ENCODE results near the gene NF2.

The NF2 gene

DNA sequence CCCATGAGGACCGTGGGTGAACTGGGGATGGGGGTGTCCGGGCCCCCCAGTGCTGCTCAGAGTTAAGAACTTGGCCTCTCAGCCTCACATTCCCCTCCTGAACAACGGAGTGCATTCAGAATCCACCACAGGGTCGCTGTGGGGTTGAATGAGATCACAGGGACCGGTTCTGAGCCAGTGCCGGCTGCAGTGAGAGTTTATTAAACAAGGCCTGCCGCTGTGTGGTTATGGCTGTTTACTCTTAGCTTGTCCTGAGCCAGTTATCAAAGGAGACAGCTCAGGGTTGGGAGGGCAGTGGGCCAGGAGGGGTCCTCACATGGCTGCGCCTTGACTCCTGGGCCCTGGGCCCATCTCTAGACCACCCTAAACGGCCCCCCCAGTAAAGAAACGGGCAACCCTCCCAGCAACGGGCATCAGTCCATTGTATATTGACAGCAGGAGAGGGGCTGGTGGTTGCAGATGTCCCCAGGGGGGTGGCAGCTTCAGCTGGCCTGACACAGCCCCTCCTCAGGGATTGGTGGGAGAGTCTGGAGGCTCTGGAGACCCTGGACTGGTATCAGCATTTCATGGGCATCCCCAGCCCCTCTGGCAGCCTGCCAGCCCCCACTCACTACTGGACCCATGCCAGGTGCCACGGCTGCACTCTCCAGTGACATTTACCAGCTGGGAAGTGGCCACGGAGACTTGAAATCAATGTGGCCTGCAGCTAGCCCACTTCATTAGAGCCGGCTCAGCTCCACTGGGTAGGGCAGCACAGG is 101.3 kb downstream of the NF2 start:
- no peak for DNase-seq

DNA sequence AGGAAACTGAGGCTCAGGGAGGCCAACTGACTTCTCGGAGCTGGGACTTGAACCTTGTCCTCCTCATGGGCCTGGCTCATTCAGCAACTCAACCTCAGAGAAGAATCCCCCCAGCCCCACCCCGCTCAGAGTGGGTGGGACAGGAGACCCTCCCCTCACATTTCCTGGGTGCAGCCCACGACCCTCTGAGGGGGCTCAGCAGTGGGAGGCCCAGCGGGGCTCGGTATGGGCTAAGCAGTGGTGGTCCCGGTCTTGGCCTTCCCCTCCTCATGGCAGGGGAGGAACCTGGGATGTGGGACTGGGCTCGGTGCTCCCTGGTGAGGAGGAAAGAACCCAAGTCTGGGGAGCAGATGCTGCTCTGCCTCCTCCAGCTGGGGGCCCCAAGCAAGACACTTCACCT is 102.2 kb downstream of the NF2 start:
- DNase-seq = no peak

DNA sequence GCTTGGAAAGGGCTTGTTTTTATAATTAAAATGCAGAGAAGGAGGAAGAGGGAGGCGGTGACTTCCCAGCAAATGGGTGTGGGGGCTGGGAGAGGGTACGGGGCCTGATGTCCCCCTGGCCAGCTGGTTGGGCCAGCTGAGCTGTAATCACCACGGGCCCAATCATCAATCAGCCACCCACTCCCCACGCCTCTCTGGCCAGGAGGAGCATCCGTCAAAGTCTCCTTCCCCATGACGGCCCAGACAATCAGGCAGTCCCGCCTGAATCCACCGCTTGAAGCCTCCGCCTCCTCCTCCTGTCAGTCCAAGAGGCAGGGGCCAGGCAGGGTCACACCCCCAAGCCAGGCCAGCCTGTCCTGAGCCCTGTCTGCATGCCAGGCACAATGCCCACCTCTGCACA is 103.1 kb downstream of the NF2 start:
- no peak for DNase-seq

DNA sequence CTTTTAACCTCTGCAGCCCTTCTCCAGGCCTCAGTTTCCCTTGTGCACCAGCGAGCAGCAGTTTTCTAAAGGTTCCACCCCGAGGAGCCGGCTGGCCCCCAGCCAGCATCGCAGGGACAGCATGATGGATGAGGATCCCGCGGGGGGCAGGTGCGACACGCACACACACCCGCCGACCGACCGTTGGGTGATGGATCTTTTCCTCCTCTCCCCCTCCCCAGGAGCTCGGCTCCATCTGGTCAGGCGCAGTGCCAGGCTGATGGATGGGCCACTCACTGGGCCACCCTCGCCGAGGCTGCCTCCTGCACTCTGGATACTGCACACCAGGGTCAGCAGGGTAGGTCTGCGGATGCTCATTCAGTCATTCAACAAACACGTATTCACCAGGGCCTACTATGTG is 103.6 kb downstream of the NF2 start:
- DNase-seq = no peak

DNA sequence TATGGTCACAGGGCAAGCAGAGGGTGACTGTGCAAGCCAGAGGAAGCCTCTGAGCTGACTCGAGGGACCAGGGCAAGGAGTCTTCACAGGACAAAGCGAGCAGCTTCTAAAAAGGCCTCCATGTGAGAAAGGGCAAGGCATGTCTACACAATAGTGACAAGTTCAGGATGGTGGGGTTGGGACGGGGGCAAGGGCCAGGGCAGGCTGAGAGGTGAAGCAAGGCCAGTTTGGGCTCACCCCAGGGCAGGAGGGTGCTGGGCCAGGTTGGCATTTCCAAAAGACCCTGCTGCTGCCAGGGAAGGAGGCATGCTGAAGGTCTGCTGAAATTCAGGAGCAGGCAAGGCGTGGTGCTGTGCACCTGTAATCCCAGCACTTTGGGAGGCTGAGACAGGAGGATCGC is 104.0 kb downstream of the NF2 start:
- DNase-seq = no peak

DNA sequence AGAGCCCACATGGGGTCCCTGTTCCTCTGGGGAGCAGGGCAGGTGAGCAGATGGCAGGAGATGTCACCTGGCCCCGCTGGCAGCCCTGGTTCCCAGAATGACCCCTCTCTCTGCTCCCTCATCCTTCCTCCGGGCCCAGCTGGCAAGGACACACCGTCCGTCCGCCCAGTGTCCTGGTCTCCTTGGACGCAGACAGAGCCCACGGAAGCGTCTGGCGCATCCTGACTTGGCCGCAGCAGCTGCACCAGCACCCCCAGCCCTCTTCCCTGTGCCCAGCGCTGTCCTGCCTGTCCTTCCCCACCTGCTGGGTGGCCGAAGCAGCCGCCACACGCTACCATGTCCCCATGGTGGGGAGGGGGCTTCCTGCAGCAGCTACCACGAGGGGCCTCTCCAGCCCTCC is 106.8 kb downstream of the NF2 start:
- no peak for DNase-seq

DNA sequence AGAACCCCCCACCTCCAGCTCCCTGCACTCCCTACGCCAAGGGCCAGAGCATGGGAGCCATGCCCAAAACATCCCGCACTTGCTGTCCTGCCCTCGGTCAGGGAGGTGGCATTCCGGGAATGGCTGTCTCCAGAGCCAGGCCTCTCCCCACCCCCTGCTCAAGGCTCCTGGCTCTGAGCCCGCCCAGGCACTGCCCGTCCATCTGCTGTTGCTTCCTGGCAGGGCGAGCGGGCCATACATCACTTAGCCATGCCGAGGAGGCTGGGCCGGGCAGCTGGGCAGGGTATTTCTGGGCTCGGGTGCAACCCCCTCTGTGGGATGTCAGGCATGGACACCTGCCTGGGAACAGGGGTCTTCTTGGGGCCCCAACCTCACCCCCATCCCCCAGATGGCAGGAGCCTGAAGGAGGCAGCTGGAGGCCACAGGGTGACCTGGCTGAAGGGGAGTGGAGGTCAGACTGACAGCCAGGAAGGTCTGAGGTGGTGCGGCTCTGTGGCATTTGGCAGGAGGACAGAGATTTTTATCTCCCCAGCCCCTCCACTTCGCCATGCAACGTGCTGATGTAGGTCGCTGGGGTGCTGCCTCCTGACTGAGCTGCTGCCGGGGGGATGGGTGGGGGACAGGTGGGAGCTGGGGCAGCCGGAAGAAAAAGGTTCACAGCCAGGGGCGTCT is 107.6 kb downstream of the NF2 start:
- DNase-seq = no peak

DNA sequence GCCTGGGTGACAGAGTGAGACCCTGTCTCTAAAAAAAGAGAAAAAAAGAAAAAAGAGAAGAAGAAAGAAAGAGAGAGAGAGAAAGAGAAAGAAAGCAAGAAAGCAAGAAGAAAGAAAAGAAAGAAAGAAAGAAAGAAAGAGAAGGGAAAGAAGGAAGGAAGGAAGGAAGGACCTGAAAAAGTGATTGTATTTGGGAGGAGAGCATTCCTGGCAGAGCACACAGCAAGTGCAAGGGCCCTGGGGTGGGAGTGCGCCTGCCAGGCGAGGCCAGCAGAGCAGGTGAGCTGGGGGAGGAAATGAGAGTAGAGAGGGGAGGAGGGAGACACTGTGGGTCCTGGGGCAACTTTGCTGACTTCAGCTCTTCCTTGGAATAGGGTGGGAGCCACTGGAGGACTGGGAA is 108.7 kb downstream of the NF2 start:
- no peak for DNase-seq

DNA sequence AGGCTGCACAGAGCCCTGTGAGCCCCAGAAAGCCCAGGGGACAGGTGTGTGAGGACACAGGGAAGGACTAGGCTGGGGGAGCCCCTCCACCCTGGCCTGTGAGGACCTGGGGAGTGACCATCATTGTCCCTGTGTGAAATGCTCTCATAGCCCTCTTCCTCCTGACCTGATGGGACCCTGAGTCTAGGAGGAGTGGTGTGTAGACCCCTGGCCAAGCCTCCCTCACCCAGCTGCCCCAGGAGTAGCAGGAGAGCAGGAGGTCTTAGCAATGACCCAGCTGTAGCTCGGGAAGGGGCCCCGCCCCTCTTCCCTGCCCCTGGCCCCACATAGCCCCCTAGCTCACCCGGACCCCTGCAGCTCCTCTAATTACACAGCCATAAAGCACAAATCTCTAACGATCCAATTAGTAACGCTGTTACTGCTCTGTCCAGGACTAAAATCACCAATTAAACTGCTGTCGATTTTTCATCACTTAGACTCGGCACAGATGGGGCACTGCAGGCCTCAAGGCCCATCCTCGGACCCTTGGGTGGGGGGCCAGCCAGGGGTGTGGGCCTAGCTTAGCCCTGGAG is 109.8 kb downstream of the NF2 start:
- DNase-seq = no peak

DNA sequence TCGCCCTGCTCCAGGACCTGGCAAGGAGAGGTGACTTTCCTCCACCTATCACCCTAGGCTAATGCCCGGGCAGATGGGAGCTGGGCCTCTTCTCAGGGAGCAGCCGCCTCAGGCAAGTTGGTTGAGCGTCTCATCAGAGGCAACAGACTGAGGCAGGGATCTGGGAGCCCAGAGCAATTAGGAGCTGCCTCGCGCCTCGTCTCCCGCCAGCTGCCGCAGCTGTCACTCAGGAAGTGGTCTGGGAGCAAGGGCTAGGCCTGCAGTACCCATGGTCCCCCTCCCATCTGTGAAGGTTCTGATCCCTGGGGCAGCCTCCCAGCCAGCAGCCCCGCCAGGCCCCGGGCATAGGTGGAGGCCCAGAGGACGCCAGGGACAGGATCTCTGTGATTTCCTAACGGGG is 111.8 kb downstream of the NF2 start:
- DNase-seq = no peak

DNA sequence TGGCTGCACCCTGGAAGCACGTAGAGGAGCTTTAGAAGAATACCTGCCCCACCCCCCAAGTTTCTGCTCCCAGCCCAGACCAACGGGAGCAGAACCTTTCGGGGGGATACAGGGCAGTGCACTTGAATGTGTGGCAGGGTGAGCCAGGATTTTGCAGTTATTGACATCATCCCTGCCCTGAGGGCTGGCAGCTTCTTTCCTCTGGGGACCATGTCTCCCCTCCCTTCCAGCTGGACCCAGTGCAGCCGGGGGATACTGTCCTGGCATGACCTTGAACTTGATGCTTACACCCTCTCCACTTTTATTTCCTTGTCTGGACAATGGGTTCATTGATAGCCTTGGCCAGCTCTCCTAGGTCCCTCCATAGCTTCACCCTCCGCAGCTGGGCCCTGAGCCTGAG is 112.3 kb downstream of the NF2 start:
- no peak for DNase-seq

DNA sequence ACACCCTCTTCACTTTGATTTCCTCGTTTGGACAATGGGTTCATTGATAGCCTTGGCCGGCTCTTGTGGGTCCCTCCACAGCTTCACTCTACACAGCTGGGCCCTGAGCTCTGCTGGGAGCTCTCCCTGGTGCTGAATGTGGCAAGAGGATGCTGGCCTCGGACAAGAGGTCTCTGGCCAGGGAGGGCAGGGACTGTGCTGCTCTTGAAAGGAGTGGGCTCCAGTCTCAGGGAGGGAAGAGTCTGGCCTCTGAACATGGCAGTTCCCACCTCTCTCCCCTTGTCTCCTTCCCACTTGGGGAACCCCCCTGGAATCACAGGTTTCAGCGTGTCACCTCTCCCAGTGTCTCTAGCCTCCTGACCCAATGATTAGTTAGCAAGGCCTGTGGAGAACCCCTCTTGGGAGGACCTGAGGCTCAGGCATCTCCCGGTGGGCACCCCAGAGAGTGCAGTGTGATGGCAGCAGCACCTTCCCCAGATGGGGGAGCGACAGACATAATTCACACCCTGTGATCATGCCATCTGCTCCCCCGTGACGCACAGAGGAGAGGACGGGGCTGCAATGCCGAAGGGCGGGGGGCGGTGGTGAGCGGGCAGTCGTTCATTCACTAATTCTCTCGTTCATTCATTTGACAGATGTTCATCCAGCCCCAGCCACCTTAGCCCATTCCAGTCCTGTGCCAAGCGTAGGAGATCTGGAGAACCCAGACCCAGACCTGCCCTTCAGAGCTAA is 113.5 kb downstream of the NF2 start:
- DNase-seq = peak; percentile 45

DNA sequence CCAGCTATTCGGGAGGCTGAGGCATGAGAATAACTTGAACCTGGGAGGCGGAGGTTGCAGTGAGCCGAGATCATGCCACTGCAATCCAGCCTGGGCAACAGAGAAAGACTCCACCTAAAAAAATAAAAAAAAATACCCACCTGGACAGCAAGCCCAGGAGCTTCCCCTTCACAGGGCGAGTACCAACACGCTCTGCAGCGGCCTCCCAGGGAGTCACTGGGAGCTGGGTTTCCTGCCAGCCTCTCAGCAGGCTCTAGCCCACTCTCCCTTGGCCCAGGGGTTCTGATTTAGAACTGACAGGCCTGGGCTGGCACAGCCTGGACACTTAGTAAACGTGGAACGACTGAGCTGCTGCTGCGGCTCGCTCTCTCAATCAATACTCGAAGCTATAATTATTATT is 114.4 kb downstream of the NF2 start:
- no peak for DNase-seq

DNA sequence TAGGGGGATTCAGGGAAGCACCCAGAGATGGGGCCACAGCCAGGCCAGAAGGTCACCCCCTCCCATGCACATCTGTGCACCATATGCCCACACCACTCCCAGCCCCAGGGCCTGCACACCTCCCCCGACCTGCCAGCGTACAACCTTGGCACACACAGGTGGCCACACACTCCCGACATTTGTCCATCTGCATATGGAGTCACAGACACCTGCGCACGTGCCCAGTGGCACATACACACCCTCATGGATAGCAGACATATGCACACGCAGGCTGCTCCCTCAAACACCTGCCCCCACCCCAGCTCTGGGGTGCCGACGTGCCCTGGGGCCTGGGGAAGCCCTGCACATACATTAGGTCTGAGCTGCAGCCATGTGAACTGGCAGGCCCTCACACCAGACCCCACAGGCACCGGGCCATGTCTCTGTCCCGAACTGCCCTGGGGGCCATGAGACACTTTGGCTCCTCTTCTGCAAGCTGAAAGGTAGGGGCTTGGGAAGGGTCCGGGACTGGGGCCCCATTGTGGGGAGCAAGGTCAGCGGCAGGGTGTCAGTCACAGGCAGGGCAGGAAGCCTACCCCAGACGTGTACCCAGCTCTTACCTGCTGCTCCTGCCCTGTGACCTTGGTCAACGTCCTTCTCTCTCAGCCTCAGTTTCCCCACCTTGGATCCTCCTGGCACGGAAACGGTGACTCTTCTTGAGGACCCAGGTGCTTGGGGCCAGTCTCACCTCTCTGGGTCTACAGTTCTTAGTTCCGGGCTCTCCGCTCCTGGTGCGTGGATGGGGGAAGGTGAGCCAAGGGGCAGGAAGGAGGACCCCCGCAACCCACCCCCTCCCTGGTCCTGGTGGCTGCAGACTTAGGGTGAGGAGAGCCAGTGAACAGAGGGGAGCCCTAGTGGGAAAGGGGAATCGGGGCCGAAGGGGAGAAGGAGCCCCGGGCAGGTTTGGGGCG is 115.8 kb downstream of the NF2 start:
- DNase-seq = no peak

DNA sequence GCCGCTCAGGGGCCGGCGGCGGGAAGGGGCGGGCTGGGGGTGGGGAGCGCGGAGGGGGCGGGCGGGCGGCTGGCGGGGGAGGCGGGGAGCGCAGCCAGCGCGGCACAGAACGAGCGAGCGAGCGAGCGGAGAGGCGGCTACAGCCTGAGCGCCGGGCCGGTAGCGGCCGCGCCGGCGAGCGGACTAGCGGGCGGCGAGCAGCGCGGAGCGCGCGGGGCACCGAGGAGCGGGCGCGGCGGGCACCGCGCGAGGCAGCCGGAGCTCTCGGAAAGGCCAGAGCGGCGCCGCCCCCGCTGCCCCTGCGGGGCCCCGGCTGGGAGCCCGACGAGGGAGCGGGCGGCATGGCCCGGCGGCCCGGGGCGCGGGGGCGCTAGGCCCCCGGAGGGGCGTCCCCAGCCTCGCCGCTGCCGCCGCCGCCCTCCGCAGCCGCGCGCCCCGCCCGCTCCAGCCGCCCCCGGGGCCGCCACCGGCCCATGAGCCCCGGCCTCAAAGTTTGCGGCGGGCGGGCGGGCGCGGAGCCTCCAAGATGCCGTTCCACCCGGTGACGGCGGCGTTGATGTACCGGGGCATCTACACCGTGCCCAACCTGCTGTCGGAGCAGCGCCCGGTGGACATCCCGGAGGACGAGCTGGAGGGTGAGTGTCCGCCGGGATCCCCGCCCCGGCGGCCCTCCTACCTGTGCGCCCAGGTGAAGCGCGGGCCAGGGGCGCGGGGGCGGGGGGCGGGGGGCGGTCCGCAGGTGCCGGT is 116.6 kb downstream of the NF2 start, which contains the start of gene CABP7:
CABP7 (plus strand) TSS at position 105 of the 747 bp plus-strand sequence; CDS start at position 527, 422 bp downstream.
- peak; percentile 9 for DNase-seq

DNA sequence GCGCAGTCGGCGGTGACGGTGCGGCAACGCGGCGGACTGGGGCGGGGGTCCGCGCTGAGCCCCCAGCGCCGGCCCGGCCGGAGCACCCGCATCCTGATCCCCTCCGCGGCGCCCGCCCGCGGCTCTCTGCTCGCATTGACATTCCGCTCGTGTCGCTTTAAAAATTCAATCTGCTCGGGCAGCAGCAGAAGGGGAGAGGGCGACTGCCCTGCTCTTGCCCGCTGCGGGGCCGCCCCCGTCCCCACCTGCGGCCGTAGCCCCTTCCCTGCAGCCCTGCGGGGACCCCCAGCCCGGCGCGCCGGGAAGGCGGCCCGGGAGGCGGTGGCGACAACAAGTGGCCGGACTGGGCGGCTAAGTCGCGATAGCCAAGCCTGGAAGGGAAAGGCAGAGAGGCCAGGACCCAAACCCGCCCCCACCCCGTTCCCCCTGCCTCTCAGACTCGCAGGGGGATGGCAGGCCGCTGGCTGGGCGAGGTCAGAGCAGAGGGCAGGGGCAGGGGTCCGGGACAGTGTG is 117.4 kb downstream of the NF2 start:
- no peak for DNase-seq

DNA sequence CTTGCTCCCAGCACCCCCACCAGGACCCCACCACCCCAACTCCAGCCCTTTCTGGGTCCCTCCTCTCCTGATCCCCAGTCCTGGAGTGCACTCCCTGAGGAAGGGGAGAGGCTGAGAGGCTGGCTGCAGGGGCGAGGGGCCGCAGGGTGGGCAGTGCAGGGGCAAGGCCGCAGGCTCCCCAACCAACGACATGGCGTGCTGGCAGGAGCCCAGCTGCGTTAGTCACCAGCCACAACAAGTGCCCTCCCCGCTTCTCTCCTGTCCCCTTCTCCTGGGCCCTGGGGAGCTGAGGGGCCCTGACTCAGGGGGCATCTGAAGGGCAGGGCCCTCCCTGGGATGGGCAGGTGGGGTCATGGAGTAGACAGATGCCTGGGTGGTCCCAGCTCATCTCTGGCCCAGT is 118.7 kb downstream of the NF2 start:
- DNase-seq = no peak

DNA sequence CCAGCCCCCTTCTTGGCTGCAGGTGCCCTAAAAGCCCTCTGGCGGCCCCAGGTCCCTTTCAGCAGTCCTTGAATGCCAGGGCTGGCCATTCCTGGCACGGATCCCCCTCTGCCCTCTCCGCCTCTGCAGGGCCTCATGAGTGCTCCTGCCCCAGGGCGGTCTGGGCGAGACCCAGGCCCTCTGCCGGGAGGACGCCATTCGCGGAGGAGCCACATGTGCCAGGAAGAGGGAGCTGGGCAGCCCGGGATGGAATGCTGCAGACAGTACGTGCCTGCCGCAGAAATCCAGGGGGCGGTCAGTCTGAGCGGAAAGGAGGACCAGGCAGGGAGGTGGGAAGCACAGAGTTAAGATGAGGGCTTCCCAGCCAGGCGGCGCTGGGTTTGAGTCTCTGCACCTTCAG is 119.2 kb downstream of the NF2 start:
- no peak for DNase-seq

DNA sequence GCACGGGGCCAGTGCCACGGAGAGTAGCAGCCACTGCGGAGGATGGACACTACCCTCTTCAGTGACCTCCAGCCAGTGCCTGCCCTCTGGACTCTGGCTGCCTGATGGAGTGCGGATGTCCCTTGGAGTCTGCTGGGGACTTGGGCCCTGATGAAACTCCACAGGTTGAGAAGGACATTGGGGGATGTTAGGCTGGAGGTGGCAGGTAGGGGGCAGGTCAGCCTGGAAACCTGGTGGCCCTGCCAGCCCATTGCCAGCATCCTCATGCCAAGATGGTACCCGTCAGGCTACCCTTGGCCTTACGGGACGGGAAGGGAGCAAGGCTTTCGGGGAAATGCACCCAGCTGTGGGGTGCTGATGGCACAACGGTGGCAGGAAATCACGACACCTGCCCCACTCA is 120.3 kb downstream of the NF2 start:
- no peak for DNase-seq

DNA sequence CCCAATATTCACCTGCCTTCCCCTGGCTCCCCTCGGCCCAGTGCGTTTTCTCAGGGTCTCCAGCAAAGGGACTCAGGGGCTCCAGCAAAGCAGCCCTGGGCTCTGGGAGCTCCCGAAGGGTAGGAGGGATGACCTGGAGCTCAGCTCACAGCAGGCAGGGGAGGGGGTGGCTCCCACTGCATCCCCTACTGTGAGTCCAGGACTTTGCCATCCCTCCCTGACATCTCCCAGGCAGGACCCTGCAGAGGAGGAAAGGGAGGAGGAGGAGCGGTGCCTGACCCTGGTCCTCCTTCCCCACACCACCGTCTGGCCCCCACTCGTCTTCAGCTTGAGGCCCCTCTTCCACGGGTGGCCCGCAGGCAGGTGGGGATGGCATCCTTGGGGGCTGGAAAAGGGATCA is 121.4 kb downstream of the NF2 start:
- DNase-seq = no peak

DNA sequence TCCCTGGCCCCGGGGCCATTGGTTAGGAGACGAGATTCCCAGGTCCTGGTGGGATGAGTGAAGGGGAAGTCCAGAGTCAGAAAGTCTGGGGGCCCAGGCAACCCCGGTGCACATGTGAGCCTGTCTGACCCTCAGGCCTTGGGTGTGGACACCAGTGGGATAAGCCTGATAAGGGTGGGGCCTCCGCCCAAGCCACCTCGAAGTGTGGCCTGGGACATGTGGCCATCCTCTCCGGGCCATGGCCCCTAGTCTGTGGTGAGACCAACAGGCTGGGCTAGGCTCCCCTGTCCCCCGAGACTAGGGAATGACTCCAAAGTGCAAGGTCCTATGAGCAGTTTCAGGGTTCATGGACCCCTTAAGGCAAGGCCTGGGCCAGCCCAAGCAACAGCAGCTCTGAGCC is 122.7 kb downstream of the NF2 start:
- no peak for DNase-seq
